Mesenchymal stem cell (in vitro differentiated cells and primary cell): ENCODE measurements around the gene ABCA1.

Experiments
- DNase-seq: peaks from one replicate; pipeline ENCODE4 v3.0.0-alpha.2; 2013
- H2AFZ ChIP-seq: one replicate; pipeline ENCODE4 v1.6.1; 2013; ENCODE audit warnings: low read depth, mild to moderate bottlenecking, control low read depth, inconsistent platforms, low read length, moderate library complexity
- H2AK5ac ChIP-seq: 2 replicates; pipeline ENCODE4 v1.6.1; 2013; ENCODE audit warnings: low read length, moderate library complexity, mild to moderate bottlenecking, inconsistent platforms; ENCODE audit not compliant: severe bottlenecking
- H2BK120ac ChIP-seq: one replicate; pipeline ENCODE4 v1.6.1; 2013; ENCODE audit warnings: low read depth, mild to moderate bottlenecking, inconsistent platforms, low read length, moderate library complexity
- H2BK12ac ChIP-seq, 2 experiments: one replicate each; pipeline ENCODE4 v1.6.1; 2013; ENCODE audit warnings: inconsistent platforms in 2 of 2, low read length in 2 of 2, mild to moderate bottlenecking in 2 of 2, moderate library complexity in 2 of 2, control low read depth in 1 of 2
- H2BK15ac ChIP-seq: one replicate; pipeline ENCODE4 v1.6.1; 2013; ENCODE audit warnings: mild to moderate bottlenecking, low read depth, inconsistent platforms; ENCODE audit not compliant: poor library complexity, severe bottlenecking
- H2BK5ac ChIP-seq: 2 replicates; pipeline ENCODE4 v1.6.1; 2013; ENCODE audit warnings: low read depth, mild to moderate bottlenecking, low read length, control low read depth, inconsistent platforms; ENCODE audit not compliant: poor library complexity, severe bottlenecking
- H3K14ac ChIP-seq, 2 experiments: one replicate each; pipeline ENCODE4 v1.6.1; 2013; ENCODE audit warnings: inconsistent platforms in 2 of 2, low read length in 2 of 2, control low read depth in 1 of 2, mild to moderate bottlenecking in 1 of 2, moderate library complexity in 1 of 2
- H3K18ac ChIP-seq, 2 experiments: one replicate each; pipeline ENCODE4 v1.6.1; 2013; ENCODE audit warnings: inconsistent platforms in 2 of 2, low read length in 2 of 2, control low read depth in 1 of 2, low read depth in 1 of 2, mild to moderate bottlenecking in 1 of 2
- H3K23ac ChIP-seq, 2 experiments: one replicate each; pipeline ENCODE4 v1.6.1; 2013; ENCODE audit warnings: inconsistent platforms in 2 of 2, low read length in 2 of 2, mild to moderate bottlenecking in 2 of 2, moderate library complexity in 2 of 2, control low read depth in 1 of 2
- H3K27ac ChIP-seq: 2 replicates; pipeline ENCODE4 v1.5.1; 2013; ENCODE audit warnings: mild to moderate bottlenecking, moderate library complexity, low read length, control low read depth, inconsistent platforms; ENCODE audit not compliant: poor library complexity, severe bottlenecking
- H3K27me3 ChIP-seq, 2 experiments: 2 replicates each; pipeline versions ENCODE4 v1.6.1 to v1.7.0; 2013; ENCODE audit warnings: low read length in 2 of 2, mild to moderate bottlenecking in 2 of 2, moderate library complexity in 2 of 2, control low read depth in 1 of 2, inconsistent platforms in 1 of 2; ENCODE audit not compliant: control insufficient read depth in 1 of 2, insufficient read depth in 1 of 2
- H3K36me3 ChIP-seq, 2 experiments: 2 replicates each; pipeline versions ENCODE4 v1.6.1 to v1.7.0; 2013; ENCODE audit warnings: low read length in 2 of 2, control low read depth in 1 of 2, inconsistent platforms in 1 of 2, low read depth in 1 of 2, mild to moderate bottlenecking in 1 of 2; ENCODE audit not compliant: insufficient read depth in 2 of 2, control insufficient read depth in 1 of 2
- H3K4ac ChIP-seq, 2 experiments: one replicate each; pipeline ENCODE4 v1.6.1; 2013; ENCODE audit warnings: inconsistent platforms in 2 of 2, low read length in 2 of 2, mild to moderate bottlenecking in 2 of 2, moderate library complexity in 2 of 2, control low read depth in 1 of 2, low read depth in 1 of 2
- H3K4me1 ChIP-seq: 2 replicates; pipeline ENCODE4 v1.6.1; 2013; ENCODE audit warnings: low read depth, low read length, control low read depth; ENCODE audit not compliant: control insufficient read depth, insufficient read depth
- H3K4me2 ChIP-seq: 2 replicates; pipeline ENCODE4 v1.6.1; 2013; ENCODE audit warnings: low read length, mild to moderate bottlenecking, inconsistent platforms; ENCODE audit not compliant: poor library complexity, severe bottlenecking
- H3K4me3 ChIP-seq, 2 experiments: 2 replicates each; pipeline versions ENCODE4 v1.5.1 to v1.7.0; 2013; ENCODE audit warnings: low read length in 2 of 2, mild to moderate bottlenecking in 2 of 2, control low read depth in 1 of 2, low read depth in 1 of 2; ENCODE audit not compliant: insufficient read depth in 1 of 2
- H3K79me1 ChIP-seq: replicated peaks from 2 replicates; pipeline ENCODE4 v1.6.1; 2013; ENCODE audit warnings: mild to moderate bottlenecking, control low read depth, low read length, inconsistent platforms; ENCODE audit not compliant: poor library complexity, severe bottlenecking
- H3K9ac ChIP-seq: 2 replicates; pipeline ENCODE4 v1.7.0; 2013; ENCODE audit warnings: mild to moderate bottlenecking, low read length, moderate library complexity
- H3K9me3 ChIP-seq: 2 replicates; pipeline ENCODE4 v1.7.0; 2013; ENCODE audit warnings: mild to moderate bottlenecking, low read length; ENCODE audit not compliant: control insufficient read depth
- H4K8ac ChIP-seq: one replicate; pipeline ENCODE4 v1.6.1; 2013; ENCODE audit warnings: inconsistent platforms, mild to moderate bottlenecking, low read length, moderate library complexity
- H4K91ac ChIP-seq: one replicate; pipeline ENCODE4 v1.6.1; 2013; ENCODE audit warnings: mild to moderate bottlenecking, low read length, inconsistent platforms
- WGBS: methylation state at CpG from one replicate; pipeline ENCODE4 v1.1.7; 2013; ENCODE audit warnings: mixed read lengths; 5-methylcytosine and 5-hydroxymethylcytosine counted together

The ABCA1 gene

DNA sequence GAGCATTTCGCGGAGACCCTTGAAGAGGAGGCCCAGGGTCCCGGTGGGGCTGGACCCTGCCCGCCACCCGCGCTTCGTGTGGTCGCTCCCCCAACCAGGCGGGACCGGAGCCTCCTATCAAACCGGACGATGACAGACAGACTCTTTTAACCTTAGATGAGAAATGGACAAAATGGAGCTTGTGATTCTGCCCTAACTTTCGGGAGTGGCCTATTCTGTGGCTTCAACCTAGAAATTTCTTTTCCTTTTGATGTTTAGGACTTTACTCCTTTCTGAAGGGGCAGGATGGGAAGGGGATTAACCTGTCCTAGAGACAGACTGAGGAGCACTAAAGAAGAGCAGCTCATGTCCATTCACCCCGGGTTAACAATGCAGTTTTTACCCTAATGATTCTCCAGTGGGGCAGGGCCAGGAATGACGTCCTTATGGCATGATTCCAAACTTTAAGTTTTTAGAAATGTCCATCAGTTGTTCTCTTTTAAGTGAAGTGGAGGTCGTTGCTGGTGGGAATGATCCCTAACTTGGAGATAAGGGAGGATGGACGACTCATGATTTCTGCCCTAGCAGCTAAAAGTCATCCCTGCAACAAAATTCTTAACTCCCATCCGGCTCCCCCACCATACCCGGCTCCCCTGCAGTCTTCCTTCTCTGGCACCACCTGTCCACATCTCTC lies 179.5 kb downstream of the ABCA1 start:
- H3K4me3 ChIP-seq, result peak overlapping the region; percentile 88
- H3K36me3 ChIP-seq, result peaks cover 0 to 23% of the 10 kb centered on the region in 2 experiments
- no peak overlapping the region for H2BK5ac ChIP-seq
- H3K4me1 ChIP-seq, result peaks cover 2% of the 10 kb centered on the region
- H4K91ac ChIP-seq, result peak overlapping the region; percentile 64
- no peaks in the 10 kb centered on the region for H3K9me3 ChIP-seq
- DNase-seq, result peak; percentile 48
- H3K4me2 ChIP-seq, result peak overlapping the region; percentile 93
- H2BK120ac ChIP-seq, result peak overlapping the region; percentile 54
- peak overlapping the region; percentile 47 to 71 for H3K4ac ChIP-seq
- peaks cover 9% of the 10 kb centered on the region for H3K79me1 ChIP-seq
- H3K18ac ChIP-seq, result peak overlapping the region; percentile 93
- no peak overlapping the region for H2AK5ac ChIP-seq
- no peak overlapping the region for H2BK15ac ChIP-seq
- 5% methylated on average over 17 of the region's 19 CpGs for WGBS
- peak overlapping the region; percentile 13 to 25 for H3K14ac ChIP-seq
- no peaks in the 10 kb centered on the region for H3K27me3 ChIP-seq
- peak overlapping the region in 1 of 2 experiments; percentile 29 for H2BK12ac ChIP-seq
- peak overlapping the region; percentile 78 for H4K8ac ChIP-seq
- H3K23ac ChIP-seq, result no peak overlapping the region
- peak overlapping the region; percentile 55 for H2AFZ ChIP-seq
- peak overlapping the region; percentile 96 for H3K9ac ChIP-seq
- H3K27ac ChIP-seq, result peak overlapping the region; percentile 88

DNA sequence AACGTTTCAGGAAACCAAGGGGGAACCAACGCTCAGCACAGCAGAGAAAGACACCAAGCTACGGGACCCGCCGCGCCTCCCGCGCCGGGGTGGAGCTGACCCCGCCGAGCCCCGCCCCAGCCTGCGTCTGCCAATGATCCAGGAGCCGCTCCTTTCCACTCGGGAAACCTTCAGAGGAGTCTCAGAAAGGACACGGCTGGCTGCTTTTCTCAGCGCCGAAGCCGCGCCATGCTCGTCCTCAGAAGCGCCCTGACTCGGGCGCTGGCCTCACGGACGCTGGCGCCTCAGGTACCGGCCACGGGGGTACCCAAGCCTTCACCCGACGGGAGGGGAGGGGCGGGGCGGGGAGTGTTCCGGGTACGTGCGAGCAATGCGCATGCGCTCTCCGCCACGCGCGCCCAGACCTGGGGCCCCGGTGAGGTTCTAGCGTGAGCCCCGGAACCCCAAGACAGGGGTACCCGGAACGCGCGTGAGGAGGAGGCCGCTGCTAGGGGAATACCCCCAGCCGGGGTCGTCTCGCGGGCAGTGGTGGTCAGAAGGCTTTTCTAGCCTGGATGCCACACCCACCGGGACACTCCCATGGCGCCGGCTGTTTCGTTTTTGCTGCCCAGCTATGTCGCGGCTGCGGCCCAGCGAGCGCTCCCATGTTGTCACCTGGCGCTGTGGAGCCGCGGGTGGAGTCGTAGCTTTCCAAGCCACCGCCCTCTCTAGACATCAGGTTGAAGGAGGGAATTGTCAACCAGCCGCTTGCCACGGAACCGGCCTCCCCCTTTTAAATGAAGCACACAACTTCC lies 180.2 kb downstream of the ABCA1 start, which contains the start of gene NIPSNAP3A:
TSS of gene NIPSNAP3A (plus strand) at position 119 of the 794 bp plus-strand sequence. CDS start at position 229, 110 bp downstream.
- DNase-seq, result peak; percentile 84
- H2AK5ac ChIP-seq, result no peak within 1 kb of the TSS
- peak within 1 kb of the TSS; percentile 96 for H3K9ac ChIP-seq
- H3K23ac ChIP-seq, result peak within 1 kb of the TSS in 1 of 2 experiments; percentile 97
- no peaks in the 10 kb centered on the region for H3K9me3 ChIP-seq
- peak within 1 kb of the TSS; percentile 88 for H3K27ac ChIP-seq
- peaks cover 2% of the 10 kb centered on the region for H3K4me1 ChIP-seq
- peaks cover 9% of the 10 kb centered on the region for H3K79me1 ChIP-seq
- H3K4ac ChIP-seq, result peak within 1 kb of the TSS; percentile 71 to 82
- peak within 1 kb of the TSS; percentile 77 for H2BK5ac ChIP-seq
- no peaks in the 10 kb centered on the region for H3K27me3 ChIP-seq
- peak within 1 kb of the TSS; percentile 93 for H3K18ac ChIP-seq
- H2BK12ac ChIP-seq, result peak within 1 kb of the TSS; percentile 29 to 61
- H2BK15ac ChIP-seq, result peak within 1 kb of the TSS; percentile 73
- H3K4me2 ChIP-seq, result peak within 1 kb of the TSS; percentile 98
- peak within 1 kb of the TSS; percentile 25 to 92 for H3K14ac ChIP-seq
- WGBS, result under 1% methylated on average over 69 of the region's 71 CpGs
- peaks cover 0 to 16% of the 10 kb centered on the region in 2 experiments for H3K36me3 ChIP-seq
- H4K8ac ChIP-seq, result peak within 1 kb of the TSS; percentile 78
- peak within 1 kb of the TSS; percentile 69 for H2BK120ac ChIP-seq
- peak within 1 kb of the TSS; percentile 96 for H2AFZ ChIP-seq
- H4K91ac ChIP-seq, result peak within 1 kb of the TSS; percentile 64
- H3K4me3 ChIP-seq, result peak within 1 kb of the TSS; percentile 88

DNA sequence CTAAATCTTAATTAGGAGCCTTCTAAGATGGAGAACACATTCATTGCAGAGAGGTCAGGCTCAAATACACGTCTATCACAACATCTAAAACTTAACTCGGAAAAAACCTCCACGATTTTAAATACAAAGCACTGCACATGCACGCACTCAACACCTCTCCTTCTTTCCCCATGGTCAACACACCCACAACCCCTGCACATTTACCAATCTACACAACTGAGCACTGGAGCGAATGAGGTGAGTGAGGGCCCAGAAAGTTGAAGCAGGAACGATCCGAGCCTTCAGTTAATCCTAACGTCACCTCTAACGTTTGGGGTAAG lies 180.8 kb downstream of the ABCA1 start:
- H2BK12ac ChIP-seq, result no peak overlapping the region
- WGBS, result under 1% methylated on average over 9 of the region's 9 CpGs
- peaks cover 2% of the 10 kb centered on the region for H3K4me1 ChIP-seq
- peak overlapping the region in 1 of 2 experiments; percentile 93 for H3K18ac ChIP-seq
- H3K4me2 ChIP-seq, result peak overlapping the region; percentile 98
- H3K79me1 ChIP-seq, result peaks cover 9% of the 10 kb centered on the region
- no peak overlapping the region for H2BK5ac ChIP-seq
- no peak for DNase-seq
- peak overlapping the region in 1 of 2 experiments; percentile 41 for H3K14ac ChIP-seq
- no peak overlapping the region for H3K23ac ChIP-seq
- no peaks in the 10 kb centered on the region for H3K9me3 ChIP-seq
- H3K9ac ChIP-seq, result peak overlapping the region; percentile 96
- H2BK120ac ChIP-seq, result no peak overlapping the region
- H3K4ac ChIP-seq, result peak overlapping the region in 1 of 2 experiments; percentile 82
- peaks cover 0 to 11% of the 10 kb centered on the region in 2 experiments for H3K36me3 ChIP-seq
- H4K91ac ChIP-seq, result peak overlapping the region; percentile 52
- no peak overlapping the region for H4K8ac ChIP-seq
- no peaks in the 10 kb centered on the region for H3K27me3 ChIP-seq
- H2AK5ac ChIP-seq, result no peak overlapping the region
- no peak overlapping the region for H2BK15ac ChIP-seq
- H2AFZ ChIP-seq, result peak overlapping the region; percentile 96
- peak overlapping the region; percentile 88 for H3K4me3 ChIP-seq
- H3K27ac ChIP-seq, result peak overlapping the region; percentile 23

DNA sequence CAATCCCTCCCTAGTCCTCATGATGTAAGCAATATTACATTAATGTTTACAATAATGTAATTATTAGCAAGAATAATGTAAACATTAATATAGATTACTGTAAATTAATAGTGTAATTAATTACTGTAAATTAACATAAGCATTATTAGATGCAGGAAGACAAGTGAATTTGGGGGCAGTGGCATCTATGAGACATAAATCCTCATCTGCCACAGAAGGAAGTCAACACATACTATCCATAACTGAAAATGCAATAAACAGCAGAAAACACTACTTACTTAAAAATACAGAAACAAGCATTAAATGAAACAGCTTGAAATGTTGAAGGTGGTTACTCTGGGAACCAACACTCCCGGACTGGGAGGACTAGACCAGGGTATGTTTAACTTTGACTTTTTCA lies 181.2 kb downstream of the ABCA1 start:
- no peak overlapping the region for H2BK5ac ChIP-seq
- no peak overlapping the region for H2BK120ac ChIP-seq
- H3K9me3 ChIP-seq, result no peaks in the 10 kb centered on the region
- no peak overlapping the region for H2BK12ac ChIP-seq
- no peak overlapping the region for H3K4ac ChIP-seq
- no peak overlapping the region for H3K18ac ChIP-seq
- no peak overlapping the region for H3K27ac ChIP-seq
- peaks cover 2% of the 10 kb centered on the region for H3K4me1 ChIP-seq
- no peak overlapping the region for H3K23ac ChIP-seq
- H3K4me3 ChIP-seq, result peak overlapping the region in 1 of 2 experiments; percentile 88
- no peaks in the 10 kb centered on the region for H3K27me3 ChIP-seq
- no peak overlapping the region for H2BK15ac ChIP-seq
- H4K91ac ChIP-seq, result no peak overlapping the region
- peak overlapping the region; percentile 98 for H3K4me2 ChIP-seq
- peak overlapping the region; percentile 96 for H3K9ac ChIP-seq
- no peak overlapping the region for H2AFZ ChIP-seq
- H3K14ac ChIP-seq, result no peak overlapping the region
- no peak overlapping the region for H2AK5ac ChIP-seq
- no peak overlapping the region for H4K8ac ChIP-seq
- peaks cover 0 to 7% of the 10 kb centered on the region in 2 experiments for H3K36me3 ChIP-seq
- peaks cover 9% of the 10 kb centered on the region for H3K79me1 ChIP-seq
- WGBS, result 27% methylated on average over 1 of the region's 1 CpG
- DNase-seq, result no peak
